Ishikawa (cell line): Measurements from ENCODE around the gene MRPS22.

ENCODE experiments used
- CEBPB ChIP-seq: IDR thresholded peaks from 2 replicates; pipeline ENCODE4 v1.6.1; 2012
- CREB1 ChIP-seq: IDR thresholded peaks from 2 replicates; pipeline ENCODE4 v1.6.1; 2012; ENCODE audit warnings: low read depth
- EGR1 ChIP-seq: IDR thresholded peaks from 2 replicates; pipeline ENCODE4 v1.6.1; 2012
- EP300 ChIP-seq: IDR thresholded peaks from 2 replicates; pipeline ENCODE4 v1.6.1; 2012; ENCODE audit warnings: borderline replicate concordance
- FOXM1 ChIP-seq: IDR thresholded peaks from 2 replicates; pipeline ENCODE4 v1.6.1; 2012; ENCODE audit warnings: low read depth, borderline replicate concordance
- TAF1 ChIP-seq: IDR thresholded peaks from 2 replicates; pipeline ENCODE4 v1.6.1; 2012; ENCODE audit warnings: low read depth, mild to moderate bottlenecking
- TCF12 ChIP-seq: IDR thresholded peaks from 2 replicates; pipeline ENCODE4 v1.6.1; 2012; ENCODE audit warnings: low read depth
- YY1 ChIP-seq: IDR thresholded peaks from 2 replicates; pipeline ENCODE4 v1.6.1; 2012; ENCODE audit warnings: low read depth
- ZBTB7A ChIP-seq: IDR thresholded peaks from 2 replicates; pipeline ENCODE4 v1.6.1; 2012; ENCODE audit warnings: low read depth
- TF ChIP-seq, protein P1 (sequence below): IDR thresholded peaks from 2 replicates; pipeline ENCODE4 v1.6.1; 2012
- TF ChIP-seq, protein P2 (sequence below): IDR thresholded peaks from 2 replicates; pipeline ENCODE4 v1.6.1; 2012

DNA sequence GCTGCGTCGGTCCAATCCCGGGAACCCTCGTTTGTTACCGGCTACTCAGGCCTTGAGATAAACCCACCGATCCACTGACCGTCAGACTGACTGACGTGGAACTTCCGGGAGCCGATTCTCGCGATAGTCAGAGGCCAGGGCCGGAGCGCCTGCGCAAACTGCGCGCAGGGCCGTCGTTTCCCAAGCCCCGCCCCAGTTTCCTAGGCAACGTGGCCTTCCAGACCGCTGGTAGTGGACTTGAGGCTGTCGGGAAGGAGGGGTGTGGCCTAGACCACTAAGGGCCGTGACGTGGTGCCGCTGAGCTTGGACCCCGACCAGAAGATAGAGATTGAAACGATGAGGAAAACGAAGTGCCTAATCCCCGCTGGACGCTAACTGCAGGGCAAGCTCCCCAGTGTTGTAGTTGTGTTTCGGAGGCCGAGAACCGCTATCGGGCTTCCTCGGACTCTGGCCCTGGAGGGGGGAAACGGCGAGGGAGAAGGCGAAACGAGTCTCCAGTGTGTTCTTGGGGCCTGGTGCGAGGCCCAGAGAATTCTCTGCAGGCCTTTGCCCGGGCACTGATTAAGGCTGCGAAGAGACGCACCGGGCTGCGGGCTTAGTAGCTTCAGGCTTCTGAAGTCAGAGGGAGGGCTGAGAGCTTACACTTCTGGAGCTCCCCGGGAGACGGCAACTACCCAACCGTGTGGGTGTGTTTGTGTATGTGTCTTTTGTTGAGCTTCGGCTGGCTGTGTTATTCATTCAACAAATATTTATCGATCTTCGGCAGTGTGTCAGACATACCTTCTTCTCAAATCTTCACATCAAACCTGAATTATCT lies 45.9 kb downstream of the MRPS22 start, which contains the start of gene COPB2:
- TF ChIP-seq TCF12 = peak; percentile 24; the same call in 1 of the 2 replicates
- TF ChIP-seq, protein P1, sequence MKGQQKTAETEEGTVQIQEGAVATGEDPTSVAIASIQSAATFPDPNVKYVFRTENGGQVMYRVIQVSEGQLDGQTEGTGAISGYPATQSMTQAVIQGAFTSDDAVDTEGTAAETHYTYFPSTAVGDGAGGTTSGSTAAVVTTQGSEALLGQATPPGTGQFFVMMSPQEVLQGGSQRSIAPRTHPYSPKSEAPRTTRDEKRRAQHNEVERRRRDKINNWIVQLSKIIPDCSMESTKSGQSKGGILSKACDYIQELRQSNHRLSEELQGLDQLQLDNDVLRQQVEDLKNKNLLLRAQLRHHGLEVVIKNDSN = no peak
- TF ChIP-seq YY1 = peak; percentile 14; the same call in 1 of the 2 replicates
- 0 out of 2 replicates have a peak, but pooled peaks have one; percentile 57 for TF ChIP-seq CREB1
- peak; percentile 87 for TF ChIP-seq TAF1
- TF ChIP-seq EGR1 = no peak
- no peak for TF ChIP-seq FOXM1
- TF ChIP-seq CEBPB = no peak
- TF ChIP-seq, protein P2, sequence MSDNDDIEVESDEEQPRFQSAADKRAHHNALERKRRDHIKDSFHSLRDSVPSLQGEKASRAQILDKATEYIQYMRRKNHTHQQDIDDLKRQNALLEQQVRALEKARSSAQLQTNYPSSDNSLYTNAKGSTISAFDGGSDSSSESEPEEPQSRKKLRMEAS = peak; percentile 60; the same call in 1 of the 2 replicates
- TF ChIP-seq ZBTB7A = 0 out of 2 replicates have a peak, but pooled peaks have one; percentile 22
- TF ChIP-seq EP300 = no peak; the same call in 1 of the 2 replicates
